Fibroblast of skin of left quadriceps (primary cell): ENCODE measurements around the gene GOLGA6L2.
"Not testable (repeated sequence)": the region's sequence is repeated elsewhere in the genome, so short reads cannot be mapped to it uniquely, and the experiment has no call there.

Experiments used
- DNase-seq, 2 experiments: peaks; one replicate each; pipeline ENCODE4 v3.0.0-alpha.2; 2013; ENCODE audit warnings: low read depth in 2 of 2

Gene GOLGA6L2, protein sequence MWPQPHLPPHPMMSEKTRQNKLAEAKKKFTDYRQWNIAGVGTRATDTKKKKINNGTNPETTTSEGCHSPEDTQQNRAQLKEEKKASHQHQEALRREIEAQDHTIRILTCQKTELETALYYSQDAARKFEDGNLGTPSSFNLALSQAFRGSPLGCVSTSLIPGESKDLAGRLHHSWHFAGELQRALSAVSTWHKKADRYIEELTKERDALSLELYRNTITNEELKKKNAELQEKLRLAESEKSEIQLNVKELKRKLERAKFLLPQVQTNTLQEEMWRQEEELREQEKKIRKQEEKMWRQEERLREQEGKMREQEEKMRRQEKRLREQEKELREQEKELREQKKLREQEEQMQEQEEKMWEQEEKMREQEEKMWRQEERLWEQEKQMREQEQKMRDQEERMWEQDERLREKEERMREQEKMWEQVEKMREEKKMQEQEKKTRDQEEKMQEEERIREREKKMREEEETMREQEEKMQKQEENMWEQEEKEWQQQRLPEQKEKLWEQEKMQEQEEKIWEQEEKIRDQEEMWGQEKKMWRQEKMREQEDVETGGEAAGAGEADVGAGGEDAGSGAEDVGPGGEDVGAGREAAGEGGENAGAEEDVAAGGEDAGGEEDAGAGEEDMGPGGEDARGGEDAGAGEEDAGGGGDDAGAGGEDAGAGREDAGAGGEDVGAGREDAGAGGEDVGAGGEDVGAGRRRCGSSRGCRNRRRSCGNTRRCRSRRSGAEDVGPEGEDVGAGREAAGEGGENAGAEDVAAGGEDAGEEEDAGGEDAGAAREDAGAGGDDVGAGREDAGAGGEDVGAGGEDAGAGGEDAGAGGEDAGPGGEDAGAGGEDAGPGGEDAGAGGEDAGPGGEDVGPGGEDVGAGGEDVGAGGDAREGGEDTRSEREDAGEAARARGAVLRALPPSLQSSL

DNA sequence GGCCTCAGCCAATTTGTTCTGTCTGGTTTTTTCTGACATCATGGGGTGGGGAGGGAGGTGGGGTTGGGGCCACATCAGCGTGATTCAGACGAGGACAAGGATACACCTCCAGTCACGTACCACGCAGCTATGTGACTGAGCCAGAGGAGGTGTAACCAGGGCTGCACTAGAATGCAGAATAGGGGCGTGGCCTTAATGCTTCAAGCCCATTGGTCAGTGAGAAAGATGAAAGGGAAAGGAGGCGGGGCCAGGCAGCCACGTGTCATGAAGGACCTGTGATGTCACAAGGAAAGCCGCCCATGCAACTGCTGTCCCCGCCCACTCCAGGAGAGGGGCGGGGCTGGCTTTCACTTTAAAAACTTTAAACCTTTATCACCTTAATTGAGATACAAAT lies at the start of gene GOLGA6L2:
TSS of gene GOLGA6L2 (minus strand) at position 137 of the 394 bp plus-strand sequence. CDS start at position 75, 62 bp downstream.
- DNase-seq: no peak

DNA sequence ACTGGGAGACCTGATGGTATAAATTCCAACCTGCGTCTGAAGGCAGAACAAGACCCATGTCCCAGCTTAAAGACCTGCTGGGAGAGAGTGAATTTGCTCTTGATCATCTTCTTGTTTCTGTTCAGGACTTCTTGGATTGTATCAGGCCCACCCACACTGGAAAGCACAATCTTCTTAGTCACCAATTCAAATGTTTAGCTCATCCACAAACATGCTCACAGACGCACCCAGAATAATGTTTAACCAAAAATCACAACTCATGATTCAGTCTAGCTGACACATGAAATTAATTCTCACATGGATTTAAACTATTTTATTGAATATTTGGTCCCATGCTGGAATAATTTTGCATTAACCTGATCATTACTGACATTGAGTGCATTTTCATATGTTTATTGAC lies 37.8 kb upstream of the GOLGA6L2 start:
- no peak for DNase-seq

DNA sequence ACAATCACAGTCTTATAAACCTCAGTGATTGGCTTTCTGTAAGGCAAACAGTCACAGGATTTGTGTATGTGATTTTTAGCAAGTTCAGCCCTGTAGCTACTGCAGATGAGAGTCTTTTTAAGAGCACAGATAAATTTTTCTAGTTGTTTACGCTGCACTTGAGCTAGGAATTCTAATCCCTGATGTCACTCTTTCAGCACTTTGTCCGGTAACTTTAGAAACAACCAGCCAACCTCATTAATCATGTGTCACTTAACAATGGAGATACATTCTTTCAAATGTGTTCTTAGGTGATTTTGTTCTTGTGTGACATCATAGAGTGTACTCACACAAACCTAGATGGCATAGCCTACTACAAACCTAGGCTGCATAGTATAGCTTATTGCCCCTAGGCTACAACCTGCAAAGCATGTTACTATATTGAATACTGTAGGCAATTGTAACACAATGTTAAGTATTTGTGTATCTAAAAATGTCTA lies 36.8 kb upstream of the GOLGA6L2 start:
- DNase-seq: no peak

DNA sequence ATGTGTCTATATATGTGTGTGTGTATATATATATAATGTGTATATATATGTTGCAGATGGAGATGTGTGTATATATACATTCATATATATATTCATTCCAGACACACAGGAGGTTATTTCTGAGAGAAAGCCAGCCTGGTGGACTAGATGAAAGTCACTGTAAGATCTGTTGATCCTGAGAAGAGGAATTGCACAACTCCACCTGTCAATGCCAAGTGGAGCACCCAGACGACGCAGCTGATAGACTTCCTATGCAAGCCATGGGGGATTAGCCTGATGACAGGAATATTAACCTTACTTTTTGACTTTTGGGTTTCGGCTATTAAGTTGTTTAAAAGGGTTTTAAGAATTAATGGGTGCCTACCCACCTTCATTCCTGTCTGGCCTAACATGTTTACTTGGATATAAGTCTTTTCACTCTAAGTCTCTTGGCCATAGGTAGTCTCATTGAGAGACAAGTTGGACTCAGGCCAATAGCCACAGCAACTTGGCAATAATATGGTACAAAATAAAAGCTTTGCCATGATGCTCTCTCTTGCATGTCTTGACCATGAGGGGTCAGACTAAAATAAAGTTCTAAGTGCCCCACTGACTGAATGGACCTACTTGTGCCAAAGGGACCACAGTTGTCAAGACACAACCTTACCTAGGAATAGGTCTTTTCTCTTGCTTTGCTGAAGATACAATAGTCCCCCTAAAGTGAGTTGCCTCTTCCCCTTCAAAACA lies 35.9 kb upstream of the GOLGA6L2 start:
- DNase-seq: no peak

DNA sequence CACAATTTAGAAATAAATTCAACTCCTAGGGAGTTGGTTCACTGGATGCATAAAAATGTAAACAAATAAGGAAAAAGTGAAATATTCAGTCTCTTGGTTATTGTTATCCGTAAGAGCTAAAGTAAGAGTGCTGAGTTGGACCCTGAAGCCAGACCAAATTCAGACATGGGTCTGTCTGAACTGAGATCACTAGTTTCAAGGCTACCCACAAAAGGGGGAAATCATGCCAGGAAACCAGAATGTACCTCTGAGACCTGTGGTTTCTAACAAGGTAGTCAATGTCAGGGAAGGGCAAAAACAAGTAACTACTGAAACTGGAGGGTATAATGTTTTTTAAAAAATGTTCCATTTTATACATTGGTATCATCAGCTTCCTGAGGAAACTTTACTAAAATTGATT lies 35.2 kb upstream of the GOLGA6L2 start:
- DNase-seq: no peak

DNA sequence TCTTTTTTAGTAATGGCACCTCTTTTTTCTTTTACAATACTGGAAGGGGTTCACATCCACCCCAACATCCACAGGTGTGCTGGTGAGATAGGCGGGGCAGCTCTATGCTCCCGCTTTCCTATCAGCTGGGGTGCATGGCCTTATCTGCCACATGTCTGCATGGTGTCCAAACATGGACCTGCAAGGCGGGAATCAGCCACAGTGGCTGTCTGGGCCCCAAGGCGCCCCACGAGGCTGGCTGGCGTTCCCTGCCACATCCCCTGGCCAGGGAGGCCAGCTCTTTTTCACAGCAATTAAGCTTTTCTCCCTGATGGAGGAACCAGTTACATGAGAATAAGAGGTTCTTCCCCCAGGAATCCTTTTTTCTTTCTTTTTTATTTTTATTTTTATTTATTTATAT lies 30.9 kb upstream of the GOLGA6L2 start:
- no peak for DNase-seq

DNA sequence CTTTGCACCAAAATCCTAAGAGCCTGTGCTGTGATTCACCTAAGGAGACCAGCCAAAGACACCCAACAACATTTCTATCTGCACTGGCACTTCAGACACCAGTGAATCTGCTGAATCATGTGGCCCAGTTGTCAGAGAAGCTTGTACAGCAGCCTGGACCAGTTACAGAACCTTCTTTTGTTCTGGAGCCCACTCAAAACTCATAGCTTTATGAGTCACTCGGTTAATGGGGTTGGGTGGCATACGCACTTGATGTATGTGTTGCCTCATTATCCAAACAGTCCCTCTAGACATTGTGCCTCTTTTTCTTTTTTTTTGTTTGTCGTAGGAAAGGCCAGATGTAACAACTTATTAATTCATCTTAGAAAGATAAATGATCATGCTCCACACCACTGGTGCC lies 25.6 kb upstream of the GOLGA6L2 start:
- no peak for DNase-seq

DNA sequence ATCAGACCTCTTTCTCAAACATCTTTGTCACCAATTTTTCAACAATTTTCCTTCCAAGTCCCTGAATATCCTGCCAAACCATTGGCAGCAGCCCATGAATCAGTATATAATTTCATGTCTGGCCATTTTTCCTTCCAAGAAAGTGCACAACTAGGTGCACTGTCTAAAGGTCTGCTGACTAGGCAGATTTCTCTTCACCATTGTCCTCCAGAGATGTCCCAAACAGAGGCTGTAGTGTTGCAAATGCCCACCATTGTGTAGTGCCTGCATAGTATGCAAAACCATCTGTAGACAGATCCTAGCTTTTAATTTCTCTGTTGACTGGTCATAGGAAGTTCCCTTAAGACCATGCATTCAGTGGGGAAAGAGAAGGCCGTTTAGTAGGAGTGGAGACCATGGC lies 25.0 kb upstream of the GOLGA6L2 start:
- no peak for DNase-seq

DNA sequence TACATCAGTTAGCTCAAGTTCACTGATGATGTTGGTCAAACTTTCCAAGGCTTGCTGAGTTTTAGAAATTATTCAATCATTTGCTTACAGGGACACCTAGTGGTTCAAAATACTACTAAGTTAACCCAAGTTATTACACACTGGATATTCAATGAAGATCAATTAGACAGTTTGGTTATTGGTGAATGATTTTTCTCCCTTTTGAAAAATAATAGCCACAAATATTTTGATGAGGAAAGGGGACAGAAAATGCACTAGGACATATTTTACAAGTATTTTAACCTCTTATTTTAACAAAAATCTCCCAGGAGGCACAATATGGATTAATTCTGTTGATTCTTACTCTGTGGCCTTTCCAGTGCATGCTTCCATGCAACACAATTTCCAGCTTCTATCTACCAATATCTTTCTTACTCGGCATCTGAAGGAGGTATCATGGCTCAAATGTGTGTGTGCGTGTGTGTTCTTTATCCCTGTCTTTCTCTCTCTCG lies 20.1 kb upstream of the GOLGA6L2 start:
- peak in 1 of 2 experiments; percentile 0 for DNase-seq

DNA sequence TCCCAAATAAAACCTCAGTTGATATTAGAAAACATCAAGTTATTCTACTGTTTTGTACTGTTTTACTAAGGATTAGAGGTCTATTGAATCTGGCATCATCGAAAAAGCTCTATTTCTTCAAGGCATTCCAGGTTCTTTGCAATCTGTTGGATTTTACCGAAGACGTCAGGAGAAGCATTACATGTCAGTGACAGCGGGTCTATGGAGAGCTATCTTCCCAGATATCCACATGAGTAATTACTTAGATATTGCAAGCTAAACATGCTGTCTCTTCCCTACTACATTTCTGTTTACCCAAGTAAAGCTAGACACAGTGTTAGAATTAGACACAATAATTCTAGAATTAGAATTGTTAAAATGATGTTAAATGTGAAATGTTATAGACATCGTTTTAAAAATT lies 10.8 kb upstream of the GOLGA6L2 start:
- DNase-seq: no peak

DNA sequence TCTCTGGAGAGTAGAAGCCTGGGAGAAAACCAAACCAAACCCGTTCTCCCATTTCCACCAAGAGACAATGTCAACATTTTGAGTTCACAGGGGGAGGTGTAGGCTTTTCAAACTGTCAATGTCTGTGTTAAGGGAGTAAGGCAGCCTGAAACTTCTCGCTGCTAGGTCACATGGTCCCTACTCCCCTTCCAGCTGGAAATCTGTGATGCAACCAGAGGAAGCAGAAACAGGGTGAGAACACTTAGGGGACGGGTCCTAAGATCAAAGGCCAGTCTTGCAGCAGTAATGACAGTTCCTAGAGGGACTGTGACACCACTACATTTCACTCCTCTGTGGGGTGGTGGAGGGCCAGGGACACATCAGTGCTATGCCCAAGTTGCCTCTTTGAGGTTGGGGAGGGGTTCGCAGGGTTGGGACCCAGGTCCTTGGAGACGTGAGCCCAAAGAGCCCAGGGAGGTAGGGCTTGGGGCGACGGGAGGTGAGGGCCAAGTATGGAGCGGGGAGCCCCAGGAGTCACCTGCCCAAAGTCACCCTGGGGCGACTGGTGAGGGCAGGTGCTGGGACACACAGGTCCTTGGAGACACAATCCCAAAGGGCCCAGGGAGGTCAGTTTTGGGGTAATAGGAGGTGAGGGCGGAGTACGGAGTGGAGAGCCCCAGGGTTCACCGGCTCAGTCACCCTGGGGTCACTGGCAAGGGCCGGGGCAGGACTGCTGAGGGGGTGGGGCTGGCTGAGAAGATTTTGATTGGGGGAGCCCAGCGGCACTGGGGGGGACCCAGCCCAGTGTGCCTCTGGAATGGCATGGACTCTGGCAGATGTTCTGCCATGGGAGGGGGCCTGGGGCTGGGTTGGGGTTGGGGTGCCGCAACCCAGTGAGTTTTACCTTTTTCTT lies 582 bp downstream of the GOLGA6L2 start:
- no peak for DNase-seq

DNA sequence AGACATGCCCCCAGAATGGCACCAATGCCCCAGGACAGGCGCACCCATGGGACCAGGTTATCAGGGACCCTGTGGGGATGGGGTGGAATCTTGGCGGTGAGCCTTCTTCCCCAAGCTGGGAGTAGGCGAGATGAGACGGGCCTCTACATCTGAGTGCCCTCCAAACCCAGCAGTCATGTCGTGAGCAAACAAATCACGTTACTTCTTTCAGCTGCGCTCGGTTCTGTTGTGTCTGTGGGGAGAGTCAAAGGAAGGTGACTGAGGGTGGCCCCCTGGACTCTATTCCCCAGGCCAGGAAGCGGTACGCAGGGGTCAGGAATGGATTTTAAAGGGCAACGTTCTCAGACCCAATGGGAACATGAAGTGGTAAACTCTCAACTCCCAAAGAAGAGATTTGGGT lies 2.8 kb downstream of the GOLGA6L2 start:
- no peak for DNase-seq

DNA sequence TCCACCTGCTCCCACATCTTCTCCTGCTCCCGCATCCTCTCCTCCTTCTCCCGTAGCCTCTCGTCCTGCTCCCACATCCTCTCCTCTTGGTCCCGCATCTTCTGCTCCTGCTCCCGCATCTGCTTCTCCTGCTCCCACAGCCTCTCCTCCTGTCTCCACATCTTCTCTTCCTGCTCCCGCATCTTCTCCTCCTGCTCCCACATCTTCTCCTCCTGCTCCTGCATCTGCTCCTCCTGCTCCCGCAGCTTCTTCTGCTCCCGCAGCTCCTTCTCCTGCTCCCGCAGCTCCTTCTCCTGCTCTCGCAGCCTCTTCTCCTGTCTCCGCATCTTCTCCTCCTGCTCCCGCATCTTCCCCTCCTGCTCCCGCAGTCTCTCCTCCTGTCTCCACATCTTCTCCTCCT lies 5.8 kb downstream of the GOLGA6L2 start:
- no peak for DNase-seq

DNA sequence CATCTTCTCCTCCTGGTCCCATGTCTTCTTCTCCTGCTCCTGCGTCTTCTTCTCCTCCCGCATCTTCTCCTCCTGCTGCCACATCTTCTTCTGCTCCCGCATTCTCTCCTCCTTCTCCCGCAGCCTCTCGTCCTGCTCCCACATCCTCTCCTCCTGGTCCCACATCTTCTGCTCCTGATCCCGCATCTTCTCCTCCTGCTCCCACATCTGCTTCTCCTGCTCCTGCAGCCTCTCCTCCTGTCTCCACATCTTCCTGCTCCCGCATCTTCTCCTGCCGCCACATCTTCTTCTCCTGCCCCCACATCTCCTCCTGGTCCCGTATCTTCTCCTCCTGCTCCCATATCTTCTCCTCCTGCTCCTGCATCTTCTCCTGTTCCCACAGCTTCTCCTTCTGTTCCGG lies 6.4 kb downstream of the GOLGA6L2 start:
- no peak for DNase-seq

DNA sequence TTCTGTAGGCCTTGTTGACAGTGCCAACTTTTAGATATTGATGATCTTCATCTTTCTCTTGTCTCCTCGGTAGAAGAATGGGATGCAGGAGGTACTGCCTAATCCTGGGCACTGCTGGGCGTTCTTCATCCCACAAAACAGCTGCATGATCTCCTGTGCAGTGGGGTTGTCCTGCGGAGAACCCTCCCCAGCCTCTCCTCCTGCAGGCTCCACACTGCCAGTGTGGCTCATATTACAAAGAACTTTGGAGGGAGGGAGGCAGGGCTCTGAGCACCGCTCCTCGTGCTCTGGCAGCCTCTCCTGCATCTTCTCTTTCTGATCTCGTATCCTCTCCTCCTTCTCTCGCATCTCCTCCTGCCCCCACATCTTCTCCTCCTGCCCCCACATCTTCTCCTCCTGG lies 7.5 kb downstream of the GOLGA6L2 start:
- no peak for DNase-seq

DNA sequence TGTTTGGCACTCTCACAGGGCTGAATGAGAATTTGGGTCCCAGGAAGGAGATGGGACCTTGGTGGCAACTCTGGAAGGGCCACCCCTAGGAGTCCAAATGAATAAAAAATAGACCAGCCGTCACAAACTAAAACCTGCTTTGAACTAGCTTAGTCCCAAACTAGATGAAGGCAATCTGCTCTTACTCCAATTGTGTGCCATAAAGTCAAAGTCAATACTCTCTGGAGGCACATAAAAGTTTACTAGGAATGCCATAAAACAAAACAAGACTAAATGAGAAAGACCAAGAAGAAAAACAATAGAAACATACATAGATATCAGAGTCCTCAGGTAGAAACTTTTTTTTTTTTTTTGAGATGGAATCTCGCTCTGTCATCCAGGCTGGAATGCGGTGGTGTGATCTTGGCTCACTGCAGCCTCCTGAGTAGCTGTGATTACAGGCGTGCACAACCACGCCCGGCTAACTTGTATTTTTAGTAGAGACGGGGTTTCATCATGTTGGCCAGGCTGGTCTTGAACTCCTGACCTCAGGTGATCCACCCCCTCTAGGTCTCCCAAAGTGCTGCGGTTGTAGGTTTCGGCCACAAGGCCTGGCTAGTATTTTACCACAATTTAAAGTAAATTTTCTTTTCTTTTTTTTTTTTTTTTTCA lies 8.1 kb downstream of the GOLGA6L2 start:
- DNase-seq: no peak

DNA sequence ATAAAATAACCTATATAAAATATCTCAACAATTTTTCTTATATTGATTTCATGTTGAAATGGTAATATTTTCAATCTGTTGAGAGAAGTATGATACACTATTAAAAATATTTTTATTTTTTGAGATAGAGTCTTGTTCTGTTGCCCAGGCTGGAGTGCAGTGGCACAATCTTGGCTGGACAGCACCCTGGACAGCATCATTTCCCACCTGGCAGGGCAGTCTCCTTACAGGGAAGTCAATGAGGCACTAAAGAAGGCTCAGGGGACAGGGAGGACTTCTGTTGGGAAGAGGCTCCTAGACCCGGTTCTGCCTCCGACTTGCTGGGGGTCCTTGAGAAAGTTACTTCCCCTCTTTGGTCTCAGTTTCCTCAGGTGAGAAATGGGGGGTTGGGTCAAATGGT lies 9.4 kb downstream of the GOLGA6L2 start:
- DNase-seq: no peak

DNA sequence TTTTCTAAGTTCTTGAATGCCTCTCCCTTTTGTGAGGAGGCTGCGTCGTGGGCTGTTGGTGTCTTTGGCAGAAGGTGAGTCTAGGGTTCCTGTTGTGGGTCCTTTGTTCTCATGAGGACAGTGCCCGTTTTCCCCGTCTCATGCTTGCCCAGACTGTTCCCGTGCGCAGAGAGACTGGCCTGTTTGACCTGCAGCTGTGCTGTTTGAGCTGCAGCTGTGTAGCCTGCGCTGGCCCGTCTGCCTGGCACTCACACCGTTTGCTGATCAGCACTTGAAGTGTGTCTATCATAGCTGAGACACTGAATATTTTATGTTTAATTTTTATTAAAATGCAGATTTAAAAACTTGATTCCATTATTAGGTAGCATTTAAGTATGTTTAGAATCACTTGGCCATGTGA lies 9.9 kb downstream of the GOLGA6L2 start:
- no peak for DNase-seq

DNA sequence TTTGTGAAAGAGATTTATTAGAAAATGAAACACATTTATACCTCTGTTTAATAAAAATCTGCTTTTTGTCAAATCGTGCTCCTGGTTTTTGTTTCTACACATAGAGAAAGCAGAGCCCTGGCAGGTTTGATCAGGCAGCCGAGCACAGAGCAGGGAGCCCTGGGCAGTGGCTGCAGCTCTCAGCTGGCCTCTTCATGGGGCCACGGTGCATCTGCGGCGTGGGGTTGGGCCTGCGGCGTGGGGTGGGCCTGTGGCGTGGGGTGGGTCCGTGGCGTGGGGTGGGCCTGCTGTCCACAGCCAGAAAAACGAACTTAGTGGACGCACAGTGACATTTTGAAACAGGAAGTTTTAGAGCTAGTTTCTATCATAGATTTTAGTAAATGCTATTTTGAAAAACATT lies 10.6 kb downstream of the GOLGA6L2 start:
- no peak for DNase-seq

DNA sequence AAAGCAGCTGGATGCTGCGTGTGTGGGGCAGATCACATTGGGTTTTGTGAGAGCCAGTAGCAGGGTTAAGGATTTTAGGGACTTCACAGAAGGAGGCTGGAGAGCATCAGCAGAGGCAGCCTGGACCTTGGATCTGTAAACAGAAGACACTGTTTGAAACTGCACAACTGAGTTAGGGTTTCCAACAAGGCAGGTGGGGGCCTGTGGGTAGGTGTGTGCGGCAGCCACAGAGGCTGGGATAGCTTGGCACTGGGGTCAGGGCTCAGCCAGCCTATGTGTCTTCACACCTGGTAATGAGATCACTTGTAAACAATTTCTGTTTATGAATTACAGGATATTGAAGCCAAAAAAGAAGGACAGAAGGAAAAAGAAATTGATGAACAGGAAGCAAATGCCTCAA lies 12.3 kb downstream of the GOLGA6L2 start:
- not testable (repeated sequence) for DNase-seq
